ENCODE results near the gene EIF5B.

GRCh38 chr2:99354070-99354469, 16.9 kb downstream of the EIF5B start:
- no peak for TF ChIP-seq CTCF (conservative IDR thresholded peaks at IDR 0.05; ENCODE audit: low read depth, low read length)
- no peak for TF ChIP-seq EZH2 (IDR thresholded peaks at IDR 0.05; ENCODE audit: borderline replicate concordance, low read depth, low read length, poor library complexity, severe bottlenecking)
